Gastroesophageal sphincter (tissue), 4 donors: Measurements from ENCODE around the gene WDR18. TPM values are rescaled to one million over a fixed set of nuclear protein-coding genes. Genes with fewer than 3 reads are reported as not detected.

Experiments used
- ATAC-seq: fragments of 150-250 bp; one replicate; pipeline ENCODE4 v1.9.1; 2016; ENCODE audit warnings: mild to moderate bottlenecking, moderate library complexity
- H3K27ac ChIP-seq, 4 donors: fragments of 200-600 bp; sonication (generic) in 3 of 4; 1 replicate in 3 of 4; 2 replicates in 1 of 4; pipeline ENCODE4 v1.5.1; 2016 to 2019
- H3K27me3 ChIP-seq: fragments of 200-600 bp; sonication (generic); one replicate; pipeline ENCODE4 v1.5.1; 2019
- H3K36me3 ChIP-seq, 2 donors: fragments of 200-600 bp; sonication (generic); one replicate each; pipeline ENCODE4 v1.5.1; 2019; ENCODE audit warnings: control low read depth in 1 of 2
- H3K4me1 ChIP-seq, 3 donors: fragments of 200-600 bp; sonication (generic); 1 replicate in 2 of 3; 2 replicates in 1 of 3; pipeline ENCODE4 v1.5.1; 2016 to 2019; ENCODE audit warnings: control low read depth in 2 of 3
- H3K4me3 ChIP-seq, 2 donors: fragments of 200-600 bp; sonication (generic); one replicate each; pipeline ENCODE4 v1.5.1; 2019; ENCODE audit warnings: mild to moderate bottlenecking in 1 of 2, moderate library complexity in 1 of 2
- H3K9me3 ChIP-seq, 3 donors: fragments of 200-600 bp; sonication (generic); one replicate each; pipeline ENCODE4 v1.5.1; 2017 to 2019; ENCODE audit warnings: control low read depth in 2 of 3
- CTCF ChIP-seq, 4 experiments: fragments of 200-600 bp in 2 of 4; fragments of 450-650 bp in 2 of 4; sonication (generic) in 1 of 4; IDR thresholded peaks; one replicate each; pipeline ENCODE4 v1.5.1; 2017 to 2019; ENCODE audit warnings: antibody characterized with exemption in 4 of 4, mild to moderate bottlenecking in 2 of 4, moderate library complexity in 2 of 4
- EP300 ChIP-seq: sonication (generic); formaldehyde crosslinking; IDR thresholded peaks from one replicate; pipeline ENCODE4 v1.6.1; 2017; ENCODE audit warnings: antibody characterized with exemption, mild to moderate bottlenecking
- POLR2A ChIP-seq, 2 donors: fragments of 450-650 bp; IDR thresholded peaks; one replicate each; pipeline ENCODE4 v1.6.1; 2017; ENCODE audit warnings: antibody characterized with exemption in 2 of 2, mild to moderate bottlenecking in 2 of 2, moderate library complexity in 1 of 2
- POLR2AphosphoS5 ChIP-seq: sonication (generic); formaldehyde crosslinking; IDR thresholded peaks from one replicate; pipeline ENCODE4 v1.6.1; 2017; ENCODE audit warnings: antibody characterized with exemption
- WGBS, 2 donors: methylation state at CpG; one replicate each; pipeline ENCODE4 v1.1.5; 2018; ENCODE audit warnings: low coverage in 1 of 2; 5-methylcytosine and 5-hydroxymethylcytosine counted together
- total RNA-seq, 4 donors: library from RNA; depleted of rRNA; stranded (reverse); fragments of >200 nt; gene quantifications; one replicate each; pipeline ENCODE4 v1.1.0, GENCODE V29; 2016

WDR18 gene
- total RNA-seq, 4 donors from 2014 or later = 7.2 to 43.9 (median 20.1) TPM

DNA sequence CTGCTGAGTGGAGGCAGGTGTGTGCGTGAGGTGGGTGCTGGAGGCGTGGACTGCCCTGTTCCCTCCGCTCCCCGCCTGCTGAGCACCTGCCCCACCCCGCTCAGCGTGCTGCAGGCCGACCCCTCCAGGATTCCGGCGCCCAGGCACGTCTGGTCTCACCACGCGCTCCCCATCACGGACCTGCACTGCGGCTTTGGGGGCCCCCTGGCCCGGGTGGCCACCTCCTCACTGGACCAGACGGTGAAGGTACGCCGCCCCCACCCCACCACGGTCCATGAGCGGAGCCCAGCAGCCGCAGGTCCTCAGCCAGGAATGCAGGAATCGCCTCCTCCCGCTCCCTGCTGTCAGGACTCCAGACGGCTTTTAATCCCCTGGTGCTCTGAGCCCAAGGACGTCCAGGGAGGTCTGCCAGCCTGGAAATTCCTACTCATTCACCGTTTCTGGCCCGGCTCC lies 6.0 kb downstream of the WDR18 start:
- Histone ChIP-seq H3K27me3 (peaks cover 16% of the 10 kb centered on the region), H3K36me3 (peaks cover 0 to 85% of the 10 kb centered on the region in 2 donors), H3K27ac (peak overlapping the region in 2 of 4 donors; percentile 7 to 38), H3K4me1 (peaks cover 0 to 21% (median under 1%) of the 10 kb centered on the region in 3 donors), H3K9me3 (no peaks in the 10 kb centered on the region), H3K4me3 (no peak overlapping the region)
- 0% methylated on average over 1 of the region's 27 CpGs; no CpG with 5 or more reads in 1 of the 2 donors for WGBS, 2 donors
- no peak for TF ChIP-seq POLR2AphosphoS5
- no peak for TF ChIP-seq POLR2A (IDR thresholded peaks at IDR 0.05)
- TF ChIP-seq EP300 = no peak
- no peak for TF ChIP-seq CTCF (IDR thresholded peaks at IDR 0.05)
- ATAC-seq = peak; percentile 12

- no peaks in the 10 kb centered on the region for H3K9me3 ChIP-seq
- no peak for ATAC-seq
- H3K27me3 ChIP-seq = peaks cover 22% of the 10 kb centered on the region
- H3K4me1 ChIP-seq = peaks cover 0 to 17% (median 0%) of the 10 kb centered on the region in 3 donors
- no peak for TF ChIP-seq POLR2A (IDR thresholded peaks at IDR 0.05)
- no CpG with 5 or more reads among the region's 23 CpGs for WGBS, 2 donors
- H3K36me3 ChIP-seq = peaks cover 0 to 90% of the 10 kb centered on the region in 2 donors
- H3K27ac ChIP-seq = peak overlapping the region in 2 of 4 donors; percentile 7 to 38
- no peak overlapping the region for H3K4me3 ChIP-seq
These were observed 6.6 kb downstream of the WDR18 start for GRCh38 chr19:990746-991145.

DNA sequence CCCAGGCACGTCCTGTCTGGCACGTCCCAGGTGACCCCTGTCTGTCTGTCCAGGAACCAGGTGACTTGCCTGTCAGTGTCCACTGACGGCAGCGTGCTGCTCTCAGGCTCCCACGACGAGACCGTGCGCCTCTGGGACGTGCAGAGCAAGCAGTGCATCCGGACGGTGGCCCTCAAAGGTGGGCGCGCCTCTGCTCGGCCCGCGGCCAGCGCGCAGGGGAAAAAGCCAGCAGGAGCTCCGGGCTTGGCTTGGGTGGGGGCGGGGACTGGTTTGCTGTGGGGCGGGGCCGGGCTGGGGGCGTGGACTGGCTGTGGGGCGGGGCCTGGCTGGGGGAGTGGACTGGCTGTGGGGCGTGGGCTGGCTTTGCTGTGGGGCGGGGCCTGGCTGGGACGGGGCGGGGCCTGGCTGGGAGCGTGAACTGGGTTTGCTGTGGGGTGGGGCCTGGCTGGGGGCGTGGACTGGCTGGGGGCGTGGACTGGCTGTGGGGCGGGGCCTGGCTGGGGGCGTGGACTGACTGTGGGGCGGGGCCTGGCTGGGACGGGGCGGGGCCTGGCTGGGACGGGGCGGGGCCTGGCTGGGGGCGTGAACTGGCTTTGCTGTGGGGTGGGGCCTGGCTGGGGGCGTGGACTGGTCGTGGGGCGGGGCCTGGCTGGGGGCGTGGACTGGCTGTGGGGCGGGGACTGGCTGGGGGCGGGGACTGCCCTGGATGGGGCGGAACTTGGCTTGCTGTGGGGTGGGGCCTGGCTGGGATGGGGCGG lies 7.2 kb downstream of the WDR18 start:
- peaks cover 0 to 85% of the 10 kb centered on the region in 2 donors for H3K36me3 ChIP-seq
- H3K27ac ChIP-seq = peak overlapping the region in 1 of 4 donors; percentile 7
- H3K9me3 ChIP-seq = no peaks in the 10 kb centered on the region
- ATAC-seq = no peak
- WGBS, 2 donors = no CpG with 5 or more reads among the region's 47 CpGs
- H3K4me3 ChIP-seq = no peak overlapping the region
- TF ChIP-seq POLR2AphosphoS5 (no peak), POLR2A (IDR thresholded peaks at IDR 0.05) (no peak), CTCF (IDR thresholded peaks at IDR 0.05) (no peak), EP300 (no peak)
- peaks cover 0 to 22% (median 6%) of the 10 kb centered on the region in 3 donors for H3K4me1 ChIP-seq
- H3K27me3 ChIP-seq = peaks cover 28% of the 10 kb centered on the region

DNA sequence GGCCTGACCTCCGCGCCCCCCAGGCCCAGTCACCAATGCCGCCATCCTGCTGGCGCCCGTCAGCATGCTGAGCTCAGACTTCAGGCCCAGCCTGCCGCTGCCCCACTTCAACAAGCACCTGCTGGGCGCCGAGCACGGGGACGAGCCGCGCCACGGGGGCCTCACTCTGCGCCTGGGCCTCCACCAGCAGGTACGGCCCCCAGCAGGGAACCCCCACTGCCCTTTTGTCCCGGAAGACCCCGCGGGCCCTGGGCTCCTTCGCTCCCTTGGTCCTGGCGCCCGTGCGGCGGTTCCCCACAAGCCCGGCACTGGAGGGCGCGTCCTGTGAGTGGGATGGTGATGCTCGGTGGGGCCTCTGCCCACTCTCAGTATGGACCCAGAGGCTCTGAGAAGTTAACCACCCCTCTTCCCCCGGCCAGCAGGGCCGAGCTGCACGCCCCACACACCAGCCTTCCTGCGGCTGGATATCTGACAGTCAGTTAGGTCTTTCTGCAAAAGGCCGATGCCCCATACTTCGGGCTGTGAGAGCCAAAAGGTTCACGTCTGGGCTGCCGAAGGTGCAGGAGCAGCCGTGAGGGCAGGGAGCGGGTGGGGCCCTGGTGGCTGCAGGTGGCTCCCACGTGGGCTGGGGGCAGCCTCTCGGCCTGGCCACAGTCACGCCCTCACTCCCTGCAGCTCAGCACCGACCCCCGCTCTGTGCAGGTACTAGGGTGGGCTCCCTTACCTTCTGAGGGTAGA lies 8.0 kb downstream of the WDR18 start:
- Histone ChIP-seq H3K9me3 (no peaks in the 10 kb centered on the region), H3K4me1 (peaks cover 0 to 27% (median 7%) of the 10 kb centered on the region in 3 donors), H3K36me3 (peaks cover 0 to 78% of the 10 kb centered on the region in 2 donors), H3K27ac (no peak overlapping the region), H3K27me3 (peaks cover 36% of the 10 kb centered on the region), H3K4me3 (no peak overlapping the region)
- ATAC-seq = no peak
- TF ChIP-seq EP300 (no peak), CTCF (IDR thresholded peaks at IDR 0.05) (no peak), POLR2AphosphoS5 (no peak)
- 78% methylated on average over 8 of the region's 42 CpGs; no CpG with 5 or more reads in 1 of the 2 donors for WGBS, 2 donors

- TF ChIP-seq POLR2AphosphoS5 = no peak
- no peak for TF ChIP-seq POLR2A (IDR thresholded peaks at IDR 0.05)
- no peak for TF ChIP-seq CTCF (IDR thresholded peaks at IDR 0.05)
- TF ChIP-seq EP300 = no peak
- Histone ChIP-seq H3K4me1 (peaks cover 0 to 27% (median 7%) of the 10 kb centered on the region in 3 donors), H3K27ac (no peak overlapping the region), H3K9me3 (no peaks in the 10 kb centered on the region), H3K4me3 (no peak overlapping the region), H3K36me3 (peaks cover 0 to 72% of the 10 kb centered on the region in 2 donors), H3K27me3 (peaks cover 41% of the 10 kb centered on the region)
- no peak for ATAC-seq
- whole genome bisulfite sequencing, 2 donors = 85 to 92% methylated on average over 5 to 6 of the region's 13 CpGs
These were observed 8.5 kb downstream of the WDR18 start for GRCh38 chr19:992670-993055.
